ENCODE data around the gene GPS1. TPM values are rescaled to one million over a fixed set of nuclear protein-coding genes. Genes with fewer than 3 reads are reported as not detected.

The GPS1 gene
- total and polyA plus RNA-seq, 2 experiments from 2014 or later = 101 to 160 TPM

DNA sequence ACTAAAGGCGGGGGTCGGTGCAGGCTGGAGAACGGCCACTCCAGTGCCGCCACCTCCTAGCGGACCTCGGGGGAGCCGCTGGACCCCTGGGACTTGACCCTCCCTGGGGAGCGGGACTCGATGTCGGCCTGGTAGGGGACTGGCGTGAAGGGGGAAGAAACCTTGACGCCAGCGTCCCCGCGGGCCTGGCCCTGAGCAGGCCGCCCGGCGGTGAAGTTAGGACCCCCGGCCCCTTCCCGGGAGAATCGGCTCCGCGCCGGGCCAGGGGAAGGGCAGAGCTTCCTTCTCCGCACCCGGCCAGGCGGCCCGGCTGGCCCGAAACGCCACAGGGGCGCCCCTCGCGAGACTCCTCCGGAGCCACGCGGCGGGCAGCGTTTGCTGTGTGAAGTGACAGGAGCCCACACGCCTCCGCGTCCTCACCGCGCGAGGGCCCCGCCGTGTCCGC lies 13.5 kb downstream of the GPS1 start:
- Histone ChIP-seq H3K79me2 (peaks cover 17% of the 10 kb centered on the region), H3K36me3 (replicated peaks; ENCODE audit: insufficient read depth, low read depth) (no peaks in the 10 kb centered on the region), H4K20me1 (ENCODE audit: insufficient read depth, poor library complexity, severe bottlenecking) (no peaks in the 10 kb centered on the region), H3K4me2 (peak overlapping the region; percentile 97), H3K9me3 (ENCODE audit: low read depth) (no peaks in the 10 kb centered on the region), H3K4me1 (ENCODE audit: insufficient read depth) (peaks cover 12% of the 10 kb centered on the region), H3K27ac (no peak overlapping the region), H3K9me2 (replicated peaks; ENCODE audit: insufficient read depth) (no peaks in the 10 kb centered on the region), H3K27me3 (no peaks in the 10 kb centered on the region), H3K4me3 (peak overlapping the region; percentile 83), H2AFZ (peak overlapping the region; percentile 49)
- peak; percentile 48 for DNase-seq (ENCODE audit: low spot score)
- TF ChIP-seq EZH2phosphoT487 (IDR thresholded peaks at IDR 0.05; ENCODE audit: low read depth, severe bottlenecking, unreplicated experiment) = no peak
- TF ChIP-seq CTCF (IDR thresholded peaks at IDR 0.05; ENCODE audit: poor library complexity) = no peak
- no peak for TF ChIP-seq EZH2 (IDR thresholded peaks at IDR 0.05; ENCODE audit: borderline replicate concordance)
- 3% methylated on average over 35 of the region's 47 CpGs for WGBS (ENCODE audit: low lambda C conversion rate, missing lambda C conversion rate)

DNA sequence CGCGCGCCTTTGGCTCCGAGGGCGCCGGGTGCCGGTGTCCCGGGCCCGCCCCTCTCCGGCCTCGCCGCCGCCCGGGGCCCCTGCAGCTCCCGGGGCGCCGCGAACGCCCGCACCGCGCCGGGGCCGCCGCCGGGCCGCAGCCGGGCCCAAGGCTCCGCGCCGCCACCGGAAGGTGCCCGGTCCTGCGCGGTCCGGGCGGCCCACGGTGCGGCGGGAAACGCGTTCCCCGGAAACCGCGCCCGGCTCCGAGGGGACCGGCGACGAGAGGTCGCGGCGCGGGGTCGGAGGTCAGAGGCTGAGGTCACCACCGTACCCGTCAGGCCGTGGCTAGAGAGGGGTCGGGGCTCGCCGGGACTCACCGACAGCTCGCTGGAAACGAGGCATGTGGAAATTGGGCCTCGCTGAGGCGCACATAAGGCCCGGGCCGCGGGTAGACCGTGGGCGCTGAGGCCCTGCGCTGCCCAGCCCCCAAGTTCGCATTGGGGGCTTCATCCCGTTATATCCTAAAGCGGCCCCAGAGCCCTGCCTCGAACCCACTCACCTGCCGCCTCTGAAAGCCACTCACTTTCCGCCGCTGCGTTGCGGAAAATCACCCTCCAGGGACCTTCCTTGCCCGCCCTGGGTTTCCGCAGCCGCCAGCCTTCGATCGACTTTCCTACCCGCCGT lies 14.1 kb downstream of the GPS1 start, which contains the start of gene DUS1L:
DUS1L (minus strand) TSS at position 167 of the 666 bp plus-strand sequence. CDS start 745 bp downstream, outside the sequence.
- no peaks in the 10 kb centered on the region for H3K9me3 ChIP-seq (ENCODE audit: low read depth)
- H3K9me2 ChIP-seq (replicated peaks; ENCODE audit: insufficient read depth) = no peaks in the 10 kb centered on the region
- H3K36me3 ChIP-seq (replicated peaks; ENCODE audit: insufficient read depth, low read depth) = no peaks in the 10 kb centered on the region
- H3K4me2 ChIP-seq = peak within 1 kb of the TSS; percentile 99
- H2AFZ ChIP-seq = peak within 1 kb of the TSS; percentile 100
- peaks cover 17% of the 10 kb centered on the region for H3K79me2 ChIP-seq
- TF ChIP-seq EZH2phosphoT487 (IDR thresholded peaks at IDR 0.05; ENCODE audit: low read depth, severe bottlenecking, unreplicated experiment) (no peak), CTCF (IDR thresholded peaks at IDR 0.05; ENCODE audit: poor library complexity) (no peak), EZH2 (IDR thresholded peaks at IDR 0.05; ENCODE audit: borderline replicate concordance) (no peak)
- H3K27ac ChIP-seq = peak within 1 kb of the TSS; percentile 74
- peak within 1 kb of the TSS; percentile 83 for H3K4me3 ChIP-seq
- 12% methylated on average over 78 of the region's 88 CpGs for WGBS (ENCODE audit: low lambda C conversion rate, missing lambda C conversion rate)
- no peaks in the 10 kb centered on the region for H3K27me3 ChIP-seq
- H4K20me1 ChIP-seq (ENCODE audit: insufficient read depth, poor library complexity, severe bottlenecking) = no peaks in the 10 kb centered on the region
- peak; percentile 78 for DNase-seq (ENCODE audit: low spot score)
- H3K4me1 ChIP-seq (ENCODE audit: insufficient read depth) = peaks cover 12% of the 10 kb centered on the region

GRCh38 chr17:82070611-82071010 lies 18.9 kb downstream of the GPS1 start:
- Histone ChIP-seq H3K4me1 (ENCODE audit: insufficient read depth) (peaks cover 5% of the 10 kb centered on the region), H3K79me2 (peaks cover 9% of the 10 kb centered on the region), H3K27ac (no peak overlapping the region), H3K36me3 (replicated peaks; ENCODE audit: insufficient read depth, low read depth) (no peaks in the 10 kb centered on the region), H3K4me3 (no peak overlapping the region), H3K9me2 (replicated peaks; ENCODE audit: insufficient read depth) (no peaks in the 10 kb centered on the region), H3K4me2 (no peak overlapping the region), H3K27me3 (no peaks in the 10 kb centered on the region), H4K20me1 (ENCODE audit: insufficient read depth, poor library complexity, severe bottlenecking) (no peaks in the 10 kb centered on the region), H3K9me3 (ENCODE audit: low read depth) (no peaks in the 10 kb centered on the region), H2AFZ (no peak overlapping the region)
- TF ChIP-seq EZH2 (IDR thresholded peaks at IDR 0.05; ENCODE audit: borderline replicate concordance) = no peak
- TF ChIP-seq CTCF (IDR thresholded peaks at IDR 0.05; ENCODE audit: poor library complexity) = no peak
- TF ChIP-seq EZH2phosphoT487 (IDR thresholded peaks at IDR 0.05; ENCODE audit: low read depth, severe bottlenecking, unreplicated experiment) = no peak
- DNase-seq (ENCODE audit: low spot score) = no peak
